ENCODE data around the gene SMARCC2.
A peak's percentile ranks its signal among the peaks of the same experiment; 100 is the strongest.
"Not testable (repeated sequence)": the region's sequence is repeated elsewhere in the genome, so short reads cannot be mapped to it uniquely, and the experiment has no call there.

Gene SMARCC2

GRCh38 chr12:56162468-56163290 is 26.6 kb downstream of the SMARCC2 start:
- no peak for FAIRE-seq

GRCh38 chr12:56161690-56162351 is 27.5 kb downstream of the SMARCC2 start:
- no peak for FAIRE-seq

GRCh38 chr12:56160894-56161689 is 28.2 kb downstream of the SMARCC2 start:
- no peak for FAIRE-seq

GRCh38 chr12:56160193-56160763 is 29.0 kb downstream of the SMARCC2 start:
- FAIRE-seq, result no peak

GRCh38 chr12:56159482-56160192 is 29.6 kb downstream of the SMARCC2 start:
- FAIRE-seq, result no peak

- FAIRE-seq, result no peak
Observed at GRCh38 chr12:56158926-56159461, 30.3 kb downstream of the SMARCC2 start.

- peak; percentile 62 for FAIRE-seq
Observed at GRCh38 chr12:56158029-56158925, 31.0 kb downstream of the SMARCC2 start, which contains the start of gene MYL6. Gene MYL6 (plus strand): TSS chr12:56158359. CDS start chr12:56158402, 43 bp downstream.

- FAIRE-seq, result no peak
Observed at GRCh38 chr12:56157201-56158028, 31.9 kb downstream of the SMARCC2 start.

- FAIRE-seq, result not testable (repeated sequence)
Observed at GRCh38 chr12:56156464-56157200, 32.7 kb downstream of the SMARCC2 start.

GRCh38 chr12:56155256-56155845 is 33.9 kb downstream of the SMARCC2 start:
- no peak for FAIRE-seq

- no peak for FAIRE-seq
Observed at GRCh38 chr12:56154818-56155217, 34.5 kb downstream of the SMARCC2 start.

GRCh38 chr12:56154246-56154771 is 35.0 kb downstream of the SMARCC2 start:
- FAIRE-seq, result no peak

GRCh38 chr12:56153678-56154065 is 35.6 kb downstream of the SMARCC2 start:
- no peak for FAIRE-seq

GRCh38 chr12:56152756-56153677 is 36.3 kb downstream of the SMARCC2 start:
- FAIRE-seq, result no peak

GRCh38 chr12:56152132-56152755 is 37.0 kb downstream of the SMARCC2 start, which contains the start of gene MYL6B:
Gene MYL6B (plus strand): TSS chr12:56152587. CDS start chr12:56153919, 1,332 bp downstream.
- no peak for FAIRE-seq

- FAIRE-seq, result no peak
Observed at GRCh38 chr12:56151672-56152131, 37.6 kb downstream of the SMARCC2 start.

GRCh38 chr12:56150563-56150962 is 38.7 kb downstream of the SMARCC2 start:
- FAIRE-seq, result peak; percentile 13

All from islet of Langerhans (tissue), 1 donor.